ENCODE data around the gene MERTK.

GRCh38 chr2:111932841-111933291 is 34.5 kb downstream of the MERTK start:
- TF ChIP-seq CTCF (IDR thresholded peaks at IDR 0.05): no peak
- no peak for TF ChIP-seq EZH2 (IDR thresholded peaks at IDR 0.05; ENCODE audit: borderline replicate concordance, insufficient read depth, low read depth, low read length, poor library complexity, severe bottlenecking)
